HCT116 (cell line): ENCODE data around the gene ZNF775. TPM values are rescaled to one million over a fixed set of nuclear protein-coding genes. Genes with fewer than 3 reads are reported as not detected.

ENCODE experiments used
- ATAC-seq: fragments of 200-7000 bp; cut with Tn5 transposase; 2 replicates; pipeline ENCODE4 v1.9.1; 2020; ENCODE audit warnings: mild to moderate bottlenecking, moderate library complexity
- BruUV-seq: library from RNA; stranded (reverse); fragments of 400-500 nt; replicated peaks from 2 replicates; lab custom pipeline; 2021; lab: Mats Ljungman, UMichigan
- CTCF ChIA-PET: fragments of 300-600 bp; sonication (Branson Sonifier 250); formaldehyde crosslinking; loops from one replicate; lab custom pipeline; 2021; ENCODE audit warnings: antibody characterized with exemption; lab: Charles Lee
- POLR2A ChIA-PET: fragments of 300-600, 350-600 bp; sonication (Branson Sonifier 250); formaldehyde crosslinking; loops from one replicate; lab custom pipeline; 2021; ENCODE audit warnings: antibody characterized with exemption; lab: Charles Lee
- RAD21 ChIA-PET, 2 experiments: fragments of 300-600 bp; sonication (Branson Sonifier 250); formaldehyde crosslinking; loops; one replicate each; lab custom pipeline; 2023; ENCODE audit warnings: low total read pairs in 2 of 2; ENCODE audit not compliant: uncharacterized antibody in 2 of 2, unreplicated experiment in 2 of 2, low non-redundant PET in 1 of 2; lab: Charles Lee
- DNase-seq: peaks from one replicate; pipeline ENCODE4 v3.0.0-alpha.2; 2010; ENCODE audit warnings: low read depth, low spot score
- H2AFZ ChIP-seq: fragments of 200-600 bp; shearing (Covaris generic), sonication (generic); 2 replicates; pipeline ENCODE4 v1.6.1; 2017; ENCODE audit warnings: low read depth, mixed run types, mixed read lengths, antibody characterized with exemption, low read length; ENCODE audit not compliant: poor library complexity, severe bottlenecking
- H3K27ac ChIP-seq: 2 replicates; pipeline ENCODE4 v1.5.1; 2012; ENCODE audit warnings: low read depth, low read length
- H3K27me3 ChIP-seq: fragments of 200-600 bp; sonication (generic); 2 replicates; pipeline ENCODE4 v1.6.1; 2016; ENCODE audit warnings: mixed run types, low read length, mixed read lengths; ENCODE audit not compliant: insufficient read depth
- H3K36me3 ChIP-seq, 2 experiments: fragments of 200-500 bp in 1 of 2; fragments of 200-600 bp in 1 of 2; sonication (Bioruptor generic) in 1 of 2; sonication (generic) in 1 of 2; 2 replicates each; pipeline versions ENCODE4 v1.5.1 to v1.6.1; 2014 to 2016; ENCODE audit warnings: low read length in 2 of 2, inconsistent platforms in 1 of 2, mixed read lengths in 1 of 2, mixed run types in 1 of 2; ENCODE audit not compliant: insufficient read depth in 2 of 2, control insufficient read depth in 1 of 2
- H3K4me1 ChIP-seq, 2 experiments: fragments of 200-600 bp in 1 of 2; sonication (generic) in 1 of 2; 2 replicates each; pipeline versions ENCODE4 v1.5.1 to v1.6.1; 2012 to 2017; ENCODE audit warnings: low read length in 2 of 2, inconsistent platforms in 1 of 2, mild to moderate bottlenecking in 1 of 2, mixed read lengths in 1 of 2, mixed run types in 1 of 2, moderate library complexity in 1 of 2; ENCODE audit not compliant: insufficient read depth in 2 of 2, control insufficient read depth in 1 of 2
- H3K4me2 ChIP-seq: fragments of 200-600 bp; sonication (generic); 2 replicates; pipeline ENCODE4 v1.6.1; 2017; ENCODE audit warnings: mixed run types, low read length, mixed read lengths
- H3K4me3 ChIP-seq, 2 experiments: fragments of 200-600 bp in 1 of 2; sonication (generic) in 1 of 2; replicated peaks in 1 of 2; 2 replicates each; pipeline ENCODE4 v1.5.1; 2011 to 2016; ENCODE audit warnings: low read length in 2 of 2, control low read depth in 1 of 2, low read depth in 1 of 2, mild to moderate bottlenecking in 1 of 2, mixed read lengths in 1 of 2, mixed run types in 1 of 2
- H3K79me2 ChIP-seq: fragments of 200-600 bp; sonication (generic); 2 replicates; pipeline ENCODE4 v1.6.1; 2017; ENCODE audit warnings: mild to moderate bottlenecking, mixed run types, low read length, moderate library complexity, mixed read lengths; ENCODE audit not compliant: insufficient read depth
- H3K9ac ChIP-seq: fragments of 200-600 bp; sonication (generic); 2 replicates; pipeline ENCODE4 v1.6.1; 2016; ENCODE audit warnings: low read length, mixed read lengths
- H3K9me2 ChIP-seq: fragments of 200-600 bp; sonication (generic), shearing (Covaris generic); 2 replicates; pipeline ENCODE4 v1.6.1; 2017; ENCODE audit warnings: mixed run types, mild to moderate bottlenecking, moderate library complexity; ENCODE audit not compliant: insufficient read depth
- H3K9me3 ChIP-seq, 2 experiments: fragments of 200-500 bp in 1 of 2; fragments of 200-600 bp in 1 of 2; sonication (Bioruptor generic) in 1 of 2; sonication (generic) in 1 of 2; 2 replicates each; pipeline ENCODE4 v1.6.1; 2014 to 2017; ENCODE audit warnings: low read length in 2 of 2, mixed read lengths in 2 of 2, inconsistent platforms in 1 of 2, low read depth in 1 of 2, mild to moderate bottlenecking in 1 of 2, mixed run types in 1 of 2, moderate library complexity in 1 of 2; ENCODE audit not compliant: control insufficient read depth in 1 of 2, insufficient read depth in 1 of 2
- H4K20me1 ChIP-seq: fragments of 200-600 bp; sonication (generic), shearing (Covaris generic); 2 replicates; pipeline ENCODE4 v1.6.1; 2017; ENCODE audit warnings: mixed run types, mild to moderate bottlenecking, moderate library complexity; ENCODE audit not compliant: insufficient read depth
- CBX3 ChIP-seq: IDR thresholded peaks from 2 replicates; pipeline ENCODE4 v1.6.1; 2012; ENCODE audit warnings: low read depth
- CEBPB ChIP-seq: IDR thresholded peaks from 2 replicates; pipeline ENCODE4 v1.6.1; 2012; ENCODE audit warnings: low read depth
- EGR1 ChIP-seq: IDR thresholded peaks from 2 replicates; pipeline ENCODE4 v1.6.1; 2012; ENCODE audit warnings: low read depth
- EZH2 ChIP-seq: fragments of 200-600 bp; sonication (generic); IDR thresholded peaks from 2 replicates; pipeline ENCODE4 v1.6.1; 2017; ENCODE audit warnings: antibody characterized with exemption, mixed run types
- EZH2phosphoT487 ChIP-seq: fragments of 200-600 bp; IDR thresholded peaks from 2 replicates; pipeline ENCODE4 v1.6.1; 2018; ENCODE audit warnings: antibody characterized with exemption, borderline replicate concordance
- FOSL1 ChIP-seq: IDR thresholded peaks from 2 replicates; pipeline ENCODE4 v1.6.1; 2012; ENCODE audit warnings: low read depth
- POLR2A ChIP-seq: IDR thresholded peaks from 2 replicates; pipeline ENCODE4 v1.7.0; 2011; ENCODE audit warnings: borderline replicate concordance; ENCODE audit not compliant: insufficient read depth, insufficient read length; ENCODE audit errors: extremely low read depth
- POLR2AphosphoS5 ChIP-seq: IDR thresholded peaks from 2 replicates; pipeline ENCODE4 v1.6.1; 2011; ENCODE audit warnings: mild to moderate bottlenecking, low read depth, low read length, moderate library complexity
- SP1 ChIP-seq: IDR thresholded peaks from 2 replicates; pipeline ENCODE4 v1.6.1; 2012; ENCODE audit warnings: low read depth
- TCF7L2 ChIP-seq: IDR thresholded peaks from 2 replicates; pipeline ENCODE4 v1.7.0; 2011; ENCODE audit warnings: borderline replicate concordance, inconsistent platforms; ENCODE audit not compliant: insufficient read depth, insufficient read length; ENCODE audit errors: extremely low read depth
- YY1 ChIP-seq: IDR thresholded peaks from 2 replicates; pipeline ENCODE4 v1.6.1; 2011; ENCODE audit warnings: low read length, low read depth, moderate library complexity, mild to moderate bottlenecking; ENCODE audit not compliant: insufficient replicate concordance; ENCODE audit errors: extremely low read depth
- intact Hi-C: fragments of 100-400 bp; cut with micrococcal nuclease; formaldehyde crosslinking; loops from 2 replicates; pipeline ENCODE4 v1.10.0; 2022
- total RNA-seq: library from RNA; stranded (reverse); gene quantifications from one replicate; pipeline ENCODE4 v1.2.1, GENCODE V29; 2021; ENCODE audit not compliant: unreplicated experiment
- TF ChIP-seq, protein P1 (sequence below): IDR thresholded peaks from 2 replicates; pipeline ENCODE4 v1.6.1; 2012; ENCODE audit warnings: low read depth
- TF ChIP-seq, protein P2 (sequence below): IDR thresholded peaks from 2 replicates; pipeline ENCODE4 v1.6.1; 2011; ENCODE audit warnings: mild to moderate bottlenecking, low read length, moderate library complexity; ENCODE audit not compliant: insufficient replicate concordance; ENCODE audit errors: extremely low read depth

ZNF775 gene
- total RNA-seq, 1 experiment from 2014 or later = 4.5 TPM

DNA sequence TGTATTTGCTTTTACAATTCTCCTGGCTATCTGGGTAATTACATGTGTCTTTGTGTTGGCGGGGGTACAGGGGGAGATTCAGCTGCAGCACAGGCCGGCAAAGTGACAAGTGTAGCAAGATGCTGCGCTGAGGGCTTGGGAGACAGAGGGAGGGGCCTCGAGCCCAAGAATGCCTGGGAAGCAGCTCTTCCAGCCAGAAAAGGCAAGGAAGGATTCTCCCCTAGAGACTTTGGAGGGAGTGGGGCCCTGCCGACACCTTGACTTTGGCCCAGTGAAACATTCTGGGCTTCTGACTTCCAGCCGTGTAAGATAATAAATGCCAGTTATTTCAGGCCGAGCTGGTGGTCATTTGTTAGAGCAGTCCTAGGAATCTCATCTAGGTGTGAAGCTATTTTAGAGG is 17.7 kb upstream of the ZNF775 start:
- H3K9ac ChIP-seq = no peak overlapping the region
- no peaks in the 10 kb centered on the region for H3K9me2 ChIP-seq
- H4K20me1 ChIP-seq = no peaks in the 10 kb centered on the region
- H3K27ac ChIP-seq = no peak overlapping the region
- peaks cover 0 to 12% of the 10 kb centered on the region in 2 experiments; a peak in 2 of 4 replicates for H3K4me1 ChIP-seq
- CTCF ChIA-PET = no interaction called here
- H2AFZ ChIP-seq = no peak overlapping the region
- H3K9me3 ChIP-seq = no peaks in the 10 kb centered on the region
- DNase-seq (no peak), ATAC-seq (no peak)
- RAD21 ChIA-PET = no interaction called here
- H3K36me3 ChIP-seq = no peaks in the 10 kb centered on the region
- H3K27me3 ChIP-seq = no peaks in the 10 kb centered on the region
- no peak overlapping the region for H3K4me3 ChIP-seq
- no peak overlapping the region for H3K4me2 ChIP-seq
- no peaks in the 10 kb centered on the region for H3K79me2 ChIP-seq
- BruUV-seq = no TSS peak
- POLR2A ChIA-PET = no interaction called here
- no peak for TF ChIP-seq SP1
- TF ChIP-seq POLR2A = no peak
- intact Hi-C loops = loop anchor here (10.0 kb wide), 1 partner anchor 57 kb away; no protein-coding TSS in a partner anchor

DNA sequence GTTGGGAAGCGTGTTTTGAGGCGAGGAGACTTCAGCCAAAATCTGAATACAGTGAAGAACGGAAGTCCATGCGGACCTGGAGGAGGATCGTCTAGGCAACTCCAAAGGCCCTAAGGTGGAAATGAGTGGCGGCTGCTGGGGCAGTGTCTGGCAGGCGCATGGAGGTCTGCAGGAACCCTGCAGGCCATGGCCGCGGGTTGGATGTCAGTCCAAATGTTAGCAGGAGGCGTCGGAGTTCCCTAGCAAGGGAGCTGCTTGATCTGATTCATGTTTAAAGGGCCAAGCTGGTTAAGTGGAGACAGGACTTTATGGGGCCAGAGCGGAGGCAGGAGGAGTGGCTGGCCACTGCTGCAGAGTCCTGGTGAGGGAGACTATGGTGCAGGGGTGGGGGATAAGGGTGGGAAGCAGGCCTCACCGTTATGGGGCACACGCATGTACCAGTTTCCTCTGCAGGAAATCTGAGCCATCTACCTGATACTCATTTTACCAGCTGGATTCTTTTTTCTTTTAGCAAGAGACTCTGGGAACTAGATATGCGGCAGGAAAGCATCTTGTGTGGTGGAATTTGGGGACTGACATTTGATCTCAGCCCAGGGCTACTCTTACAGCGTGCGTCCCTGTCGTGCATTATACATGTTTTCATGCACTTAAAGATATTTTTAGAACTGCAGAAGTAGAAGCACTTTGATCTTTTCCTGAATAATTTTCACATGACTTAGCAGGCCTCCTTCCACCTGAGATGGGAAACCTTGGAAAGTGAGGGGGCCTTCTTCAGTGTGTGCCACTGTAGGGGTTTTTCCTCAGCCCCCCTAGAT is 17.1 kb upstream of the ZNF775 start:
- Histone ChIP-seq H3K27me3 (no peaks in the 10 kb centered on the region), H3K4me3 (no peak overlapping the region), H3K36me3 (no peaks in the 10 kb centered on the region), H3K27ac (no peak overlapping the region), H3K4me2 (no peak overlapping the region), H2AFZ (no peak overlapping the region), H3K79me2 (no peaks in the 10 kb centered on the region), H3K9me3 (no peaks in the 10 kb centered on the region), H3K9me2 (no peaks in the 10 kb centered on the region), H3K9ac (no peak overlapping the region), H4K20me1 (no peaks in the 10 kb centered on the region), H3K4me1 (peaks cover under 1 to 10% of the 10 kb centered on the region in 2 experiments; a peak in 2 of 4 replicates)
- DNase-seq = no peak
- no TSS peak for BruUV-seq
- ChIA-PET CTCF (no interaction called here), POLR2A (no interaction called here), RAD21 (interaction anchor here in 1 of 2 experiments (0.8 kb wide), 1 partner anchor 26 kb away, joined by 3 read pairs; no protein-coding TSS in a partner anchor)
- no peak for ATAC-seq
- intact Hi-C loops = loop anchor here (10.0 kb wide), 1 partner anchor 57 kb away; no protein-coding TSS in a partner anchor
- TF ChIP-seq YY1 (no peak), SP1 (no peak), EZH2phosphoT487 (no peak), TCF7L2 (no peak), EGR1 (no peak), POLR2AphosphoS5 (no peak), EZH2 (no peak), FOSL1 (no peak), CEBPB (no peak), CBX3 (no peak), POLR2A (no peak)
- TF ChIP-seq, protein P1, sequence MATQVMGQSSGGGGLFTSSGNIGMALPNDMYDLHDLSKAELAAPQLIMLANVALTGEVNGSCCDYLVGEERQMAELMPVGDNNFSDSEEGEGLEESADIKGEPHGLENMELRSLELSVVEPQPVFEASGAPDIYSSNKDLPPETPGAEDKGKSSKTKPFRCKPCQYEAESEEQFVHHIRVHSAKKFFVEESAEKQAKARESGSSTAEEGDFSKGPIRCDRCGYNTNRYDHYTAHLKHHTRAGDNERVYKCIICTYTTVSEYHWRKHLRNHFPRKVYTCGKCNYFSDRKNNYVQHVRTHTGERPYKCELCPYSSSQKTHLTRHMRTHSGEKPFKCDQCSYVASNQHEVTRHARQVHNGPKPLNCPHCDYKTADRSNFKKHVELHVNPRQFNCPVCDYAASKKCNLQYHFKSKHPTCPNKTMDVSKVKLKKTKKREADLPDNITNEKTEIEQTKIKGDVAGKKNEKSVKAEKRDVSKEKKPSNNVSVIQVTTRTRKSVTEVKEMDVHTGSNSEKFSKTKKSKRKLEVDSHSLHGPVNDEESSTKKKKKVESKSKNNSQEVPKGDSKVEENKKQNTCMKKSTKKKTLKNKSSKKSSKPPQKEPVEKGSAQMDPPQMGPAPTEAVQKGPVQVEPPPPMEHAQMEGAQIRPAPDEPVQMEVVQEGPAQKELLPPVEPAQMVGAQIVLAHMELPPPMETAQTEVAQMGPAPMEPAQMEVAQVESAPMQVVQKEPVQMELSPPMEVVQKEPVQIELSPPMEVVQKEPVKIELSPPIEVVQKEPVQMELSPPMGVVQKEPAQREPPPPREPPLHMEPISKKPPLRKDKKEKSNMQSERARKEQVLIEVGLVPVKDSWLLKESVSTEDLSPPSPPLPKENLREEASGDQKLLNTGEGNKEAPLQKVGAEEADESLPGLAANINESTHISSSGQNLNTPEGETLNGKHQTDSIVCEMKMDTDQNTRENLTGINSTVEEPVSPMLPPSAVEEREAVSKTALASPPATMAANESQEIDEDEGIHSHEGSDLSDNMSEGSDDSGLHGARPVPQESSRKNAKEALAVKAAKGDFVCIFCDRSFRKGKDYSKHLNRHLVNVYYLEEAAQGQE = no peak
- TF ChIP-seq, protein P2, sequence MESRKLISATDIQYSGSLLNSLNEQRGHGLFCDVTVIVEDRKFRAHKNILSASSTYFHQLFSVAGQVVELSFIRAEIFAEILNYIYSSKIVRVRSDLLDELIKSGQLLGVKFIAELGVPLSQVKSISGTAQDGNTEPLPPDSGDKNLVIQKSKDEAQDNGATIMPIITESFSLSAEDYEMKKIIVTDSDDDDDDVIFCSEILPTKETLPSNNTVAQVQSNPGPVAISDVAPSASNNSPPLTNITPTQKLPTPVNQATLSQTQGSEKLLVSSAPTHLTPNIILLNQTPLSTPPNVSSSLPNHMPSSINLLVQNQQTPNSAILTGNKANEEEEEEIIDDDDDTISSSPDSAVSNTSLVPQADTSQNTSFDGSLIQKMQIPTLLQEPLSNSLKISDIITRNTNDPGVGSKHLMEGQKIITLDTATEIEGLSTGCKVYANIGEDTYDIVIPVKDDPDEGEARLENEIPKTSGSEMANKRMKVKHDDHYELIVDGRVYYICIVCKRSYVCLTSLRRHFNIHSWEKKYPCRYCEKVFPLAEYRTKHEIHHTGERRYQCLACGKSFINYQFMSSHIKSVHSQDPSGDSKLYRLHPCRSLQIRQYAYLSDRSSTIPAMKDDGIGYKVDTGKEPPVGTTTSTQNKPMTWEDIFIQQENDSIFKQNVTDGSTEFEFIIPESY = no peak
